ENCODE measurements around the gene DIP2A. TPM values are rescaled to one million over a fixed set of nuclear protein-coding genes. Genes with fewer than 3 reads are reported as not detected.

The DIP2A gene
- total and polyA plus RNA-seq, 2 experiments from 2014 or later: 18.5 to 36.3 TPM

DNA sequence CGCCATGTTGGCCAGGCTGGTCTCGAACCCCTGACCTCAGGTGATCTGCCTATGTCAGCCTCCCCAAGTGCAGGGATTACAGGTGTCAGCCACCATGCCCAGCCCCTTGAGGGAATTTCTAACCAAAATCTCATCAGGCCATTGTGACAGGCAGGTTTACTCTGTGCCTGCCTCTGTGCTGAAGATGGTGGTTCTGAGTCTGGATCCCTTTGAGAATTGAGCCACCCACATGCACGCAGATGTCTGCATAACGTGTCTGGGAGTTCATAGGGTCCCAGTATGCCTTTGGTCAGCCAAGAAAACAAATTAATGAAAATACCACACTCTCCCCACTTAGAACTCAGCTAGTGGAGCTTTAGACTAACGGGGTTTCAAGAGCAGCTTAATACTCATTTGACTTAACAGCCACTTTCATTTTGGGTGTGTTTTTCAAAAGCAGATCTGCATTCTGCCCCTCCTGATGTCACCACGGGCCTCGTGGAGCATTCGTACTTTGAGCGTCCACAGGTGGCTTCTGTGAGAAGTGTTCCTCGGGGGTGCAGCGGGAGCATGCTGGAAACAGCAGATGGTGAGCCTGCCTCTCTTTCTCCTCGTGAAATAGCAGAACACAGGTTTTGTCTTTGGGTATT is 45.3 kb downstream of the DIP2A start:
- H3K27me3 Mint-ChIP-seq (ENCODE audit: insufficient read depth, low read depth, poor library complexity): peaks cover 2% of the 10 kb centered on the region
- peaks cover under 1% of the 10 kb centered on the region for H3K36me3 ChIP-seq (ENCODE audit: insufficient read depth)

More for the DNA sequence above, 45.3 kb downstream of the DIP2A start:
- H3K36me3 Mint-ChIP-seq (ENCODE audit: low read depth): peaks cover 23% of the 10 kb centered on the region
- no peaks in the 10 kb centered on the region for H3F3A ChIP-seq (replicated peaks; ENCODE audit: low read depth)
- TF ChIP-seq, protein P1, sequence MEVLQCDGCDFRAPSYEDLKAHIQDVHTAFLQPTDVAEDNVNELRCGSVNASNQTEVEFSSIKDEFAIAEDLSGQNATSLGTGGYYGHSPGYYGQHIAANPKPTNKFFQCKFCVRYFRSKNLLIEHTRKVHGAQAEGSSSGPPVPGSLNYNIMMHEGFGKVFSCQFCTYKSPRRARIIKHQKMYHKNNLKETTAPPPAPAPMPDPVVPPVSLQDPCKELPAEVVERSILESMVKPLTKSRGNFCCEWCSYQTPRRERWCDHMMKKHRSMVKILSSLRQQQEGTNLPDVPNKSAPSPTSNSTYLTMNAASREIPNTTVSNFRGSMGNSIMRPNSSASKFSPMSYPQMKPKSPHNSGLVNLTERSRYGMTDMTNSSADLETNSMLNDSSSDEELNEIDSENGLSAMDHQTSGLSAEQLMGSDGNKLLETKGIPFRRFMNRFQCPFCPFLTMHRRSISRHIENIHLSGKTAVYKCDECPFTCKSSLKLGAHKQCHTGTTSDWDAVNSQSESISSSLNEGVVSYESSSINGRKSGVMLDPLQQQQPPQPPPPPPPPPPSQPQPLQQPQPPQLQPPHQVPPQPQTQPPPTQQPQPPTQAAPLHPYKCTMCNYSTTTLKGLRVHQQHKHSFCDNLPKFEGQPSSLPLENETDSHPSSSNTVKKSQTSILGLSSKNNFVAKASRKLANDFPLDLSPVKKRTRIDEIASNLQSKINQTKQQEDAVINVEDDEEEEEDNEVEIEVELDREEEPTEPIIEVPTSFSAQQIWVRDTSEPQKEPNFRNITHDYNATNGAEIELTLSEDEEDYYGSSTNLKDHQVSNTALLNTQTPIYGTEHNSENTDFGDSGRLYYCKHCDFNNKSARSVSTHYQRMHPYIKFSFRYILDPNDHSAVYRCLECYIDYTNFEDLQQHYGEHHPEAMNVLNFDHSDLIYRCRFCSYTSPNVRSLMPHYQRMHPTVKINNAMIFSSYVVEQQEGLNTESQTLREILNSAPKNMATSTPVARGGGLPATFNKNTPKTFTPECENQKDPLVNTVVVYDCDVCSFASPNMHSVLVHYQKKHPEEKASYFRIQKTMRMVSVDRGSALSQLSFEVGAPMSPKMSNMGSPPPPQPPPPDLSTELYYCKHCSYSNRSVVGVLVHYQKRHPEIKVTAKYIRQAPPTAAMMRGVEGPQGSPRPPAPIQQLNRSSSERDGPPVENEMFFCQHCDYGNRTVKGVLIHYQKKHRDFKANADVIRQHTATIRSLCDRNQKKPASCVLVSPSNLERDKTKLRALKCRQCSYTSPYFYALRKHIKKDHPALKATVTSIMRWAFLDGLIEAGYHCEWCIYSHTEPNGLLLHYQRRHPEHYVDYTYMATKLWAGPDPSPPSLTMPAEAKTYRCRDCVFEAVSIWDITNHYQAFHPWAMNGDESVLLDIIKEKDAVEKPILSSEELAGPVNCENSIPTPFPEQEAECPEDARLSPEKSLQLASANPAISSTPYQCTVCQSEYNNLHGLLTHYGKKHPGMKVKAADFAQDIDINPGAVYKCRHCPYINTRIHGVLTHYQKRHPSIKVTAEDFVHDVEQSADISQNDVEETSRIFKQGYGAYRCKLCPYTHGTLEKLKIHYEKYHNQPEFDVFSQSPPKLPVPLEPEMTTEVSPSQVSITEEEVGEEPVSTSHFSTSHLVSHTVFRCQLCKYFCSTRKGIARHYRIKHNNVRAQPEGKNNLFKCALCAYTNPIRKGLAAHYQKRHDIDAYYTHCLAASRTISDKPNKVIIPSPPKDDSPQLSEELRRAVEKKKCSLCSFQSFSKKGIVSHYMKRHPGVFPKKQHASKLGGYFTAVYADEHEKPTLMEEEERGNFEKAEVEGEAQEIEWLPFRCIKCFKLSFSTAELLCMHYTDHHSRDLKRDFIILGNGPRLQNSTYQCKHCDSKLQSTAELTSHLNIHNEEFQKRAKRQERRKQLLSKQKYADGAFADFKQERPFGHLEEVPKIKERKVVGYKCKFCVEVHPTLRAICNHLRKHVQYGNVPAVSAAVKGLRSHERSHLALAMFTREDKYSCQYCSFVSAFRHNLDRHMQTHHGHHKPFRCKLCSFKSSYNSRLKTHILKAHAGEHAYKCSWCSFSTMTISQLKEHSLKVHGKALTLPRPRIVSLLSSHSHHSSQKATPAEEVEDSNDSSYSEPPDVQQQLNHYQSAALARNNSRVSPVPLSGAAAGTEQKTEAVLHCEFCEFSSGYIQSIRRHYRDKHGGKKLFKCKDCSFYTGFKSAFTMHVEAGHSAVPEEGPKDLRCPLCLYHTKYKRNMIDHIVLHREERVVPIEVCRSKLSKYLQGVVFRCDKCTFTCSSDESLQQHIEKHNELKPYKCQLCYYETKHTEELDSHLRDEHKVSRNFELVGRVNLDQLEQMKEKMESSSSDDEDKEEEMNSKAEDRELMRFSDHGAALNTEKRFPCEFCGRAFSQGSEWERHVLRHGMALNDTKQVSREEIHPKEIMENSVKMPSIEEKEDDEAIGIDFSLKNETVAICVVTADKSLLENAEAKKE (CRISPR knock-in tag; IDR thresholded peaks at IDR 0.05): no peak
- TF ChIP-seq, protein P2, sequence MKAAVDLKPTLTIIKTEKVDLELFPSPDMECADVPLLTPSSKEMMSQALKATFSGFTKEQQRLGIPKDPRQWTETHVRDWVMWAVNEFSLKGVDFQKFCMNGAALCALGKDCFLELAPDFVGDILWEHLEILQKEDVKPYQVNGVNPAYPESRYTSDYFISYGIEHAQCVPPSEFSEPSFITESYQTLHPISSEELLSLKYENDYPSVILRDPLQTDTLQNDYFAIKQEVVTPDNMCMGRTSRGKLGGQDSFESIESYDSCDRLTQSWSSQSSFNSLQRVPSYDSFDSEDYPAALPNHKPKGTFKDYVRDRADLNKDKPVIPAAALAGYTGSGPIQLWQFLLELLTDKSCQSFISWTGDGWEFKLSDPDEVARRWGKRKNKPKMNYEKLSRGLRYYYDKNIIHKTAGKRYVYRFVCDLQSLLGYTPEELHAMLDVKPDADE (IDR thresholded peaks at IDR 0.05): no peak
- no peak for TF ChIP-seq ZNF114 (CRISPR knock-in tag; IDR thresholded peaks at IDR 0.05)
- TF ChIP-seq, protein P3, sequence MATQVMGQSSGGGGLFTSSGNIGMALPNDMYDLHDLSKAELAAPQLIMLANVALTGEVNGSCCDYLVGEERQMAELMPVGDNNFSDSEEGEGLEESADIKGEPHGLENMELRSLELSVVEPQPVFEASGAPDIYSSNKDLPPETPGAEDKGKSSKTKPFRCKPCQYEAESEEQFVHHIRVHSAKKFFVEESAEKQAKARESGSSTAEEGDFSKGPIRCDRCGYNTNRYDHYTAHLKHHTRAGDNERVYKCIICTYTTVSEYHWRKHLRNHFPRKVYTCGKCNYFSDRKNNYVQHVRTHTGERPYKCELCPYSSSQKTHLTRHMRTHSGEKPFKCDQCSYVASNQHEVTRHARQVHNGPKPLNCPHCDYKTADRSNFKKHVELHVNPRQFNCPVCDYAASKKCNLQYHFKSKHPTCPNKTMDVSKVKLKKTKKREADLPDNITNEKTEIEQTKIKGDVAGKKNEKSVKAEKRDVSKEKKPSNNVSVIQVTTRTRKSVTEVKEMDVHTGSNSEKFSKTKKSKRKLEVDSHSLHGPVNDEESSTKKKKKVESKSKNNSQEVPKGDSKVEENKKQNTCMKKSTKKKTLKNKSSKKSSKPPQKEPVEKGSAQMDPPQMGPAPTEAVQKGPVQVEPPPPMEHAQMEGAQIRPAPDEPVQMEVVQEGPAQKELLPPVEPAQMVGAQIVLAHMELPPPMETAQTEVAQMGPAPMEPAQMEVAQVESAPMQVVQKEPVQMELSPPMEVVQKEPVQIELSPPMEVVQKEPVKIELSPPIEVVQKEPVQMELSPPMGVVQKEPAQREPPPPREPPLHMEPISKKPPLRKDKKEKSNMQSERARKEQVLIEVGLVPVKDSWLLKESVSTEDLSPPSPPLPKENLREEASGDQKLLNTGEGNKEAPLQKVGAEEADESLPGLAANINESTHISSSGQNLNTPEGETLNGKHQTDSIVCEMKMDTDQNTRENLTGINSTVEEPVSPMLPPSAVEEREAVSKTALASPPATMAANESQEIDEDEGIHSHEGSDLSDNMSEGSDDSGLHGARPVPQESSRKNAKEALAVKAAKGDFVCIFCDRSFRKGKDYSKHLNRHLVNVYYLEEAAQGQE (IDR thresholded peaks at IDR 0.05; ENCODE audit: unreplicated experiment): no peak
- TF ChIP-seq, protein P4, sequence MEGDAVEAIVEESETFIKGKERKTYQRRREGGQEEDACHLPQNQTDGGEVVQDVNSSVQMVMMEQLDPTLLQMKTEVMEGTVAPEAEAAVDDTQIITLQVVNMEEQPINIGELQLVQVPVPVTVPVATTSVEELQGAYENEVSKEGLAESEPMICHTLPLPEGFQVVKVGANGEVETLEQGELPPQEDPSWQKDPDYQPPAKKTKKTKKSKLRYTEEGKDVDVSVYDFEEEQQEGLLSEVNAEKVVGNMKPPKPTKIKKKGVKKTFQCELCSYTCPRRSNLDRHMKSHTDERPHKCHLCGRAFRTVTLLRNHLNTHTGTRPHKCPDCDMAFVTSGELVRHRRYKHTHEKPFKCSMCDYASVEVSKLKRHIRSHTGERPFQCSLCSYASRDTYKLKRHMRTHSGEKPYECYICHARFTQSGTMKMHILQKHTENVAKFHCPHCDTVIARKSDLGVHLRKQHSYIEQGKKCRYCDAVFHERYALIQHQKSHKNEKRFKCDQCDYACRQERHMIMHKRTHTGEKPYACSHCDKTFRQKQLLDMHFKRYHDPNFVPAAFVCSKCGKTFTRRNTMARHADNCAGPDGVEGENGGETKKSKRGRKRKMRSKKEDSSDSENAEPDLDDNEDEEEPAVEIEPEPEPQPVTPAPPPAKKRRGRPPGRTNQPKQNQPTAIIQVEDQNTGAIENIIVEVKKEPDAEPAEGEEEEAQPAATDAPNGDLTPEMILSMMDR (conservative IDR thresholded peaks at IDR 0.05; ENCODE audit: low read depth in 2 of 2): no peak
- TF ChIP-seq ZNF331 (CRISPR knock-in tag; IDR thresholded peaks at IDR 0.05; ENCODE audit: low read depth): no peak
- no peak for TF ChIP-seq STAT1 (IDR thresholded peaks at IDR 0.05; ENCODE audit: unreplicated experiment)
- no peak for TF ChIP-seq CREB1 (CRISPR knock-in tag; IDR thresholded peaks at IDR 0.05; ENCODE audit: low read depth)
- no peak for TF ChIP-seq NANOG (IDR thresholded peaks at IDR 0.05; ENCODE audit: borderline replicate concordance)
- no peak for TF ChIP-seq JUNB (IDR thresholded peaks at IDR 0.05; ENCODE audit: unreplicated experiment)
- TF ChIP-seq POLR2AphosphoS5 (IDR thresholded peaks at IDR 0.05; ENCODE audit: low read depth): no peak
- no peak for TF ChIP-seq EZH2phosphoT487 (IDR thresholded peaks at IDR 0.05; ENCODE audit: unreplicated experiment)
- TF ChIP-seq EZH2 (IDR thresholded peaks at IDR 0.05; ENCODE audit: low read depth, unreplicated experiment): no peak
- H3K4me3 Mint-ChIP-seq: no peak overlapping the region
- no peaks in the 10 kb centered on the region for H3K4me1 Mint-ChIP-seq
- DNase-seq (ENCODE audit: low spot score) (no peak), ATAC-seq (no peak)
- no peak overlapping the region for H2AFZ ChIP-seq
- no peak overlapping the region for H3K4me3 ChIP-seq
- H3K79me2 ChIP-seq (replicated peaks; ENCODE audit: insufficient read depth): no peaks in the 10 kb centered on the region
- no peak overlapping the region; the same call in 1 of the 2 replicates for H3K27ac Mint-ChIP-seq
- no peak overlapping the region for H3K4me2 ChIP-seq
- no peaks in the 10 kb centered on the region for H3K9me3 Mint-ChIP-seq
- H3K9me2 ChIP-seq (ENCODE audit: insufficient read depth): no peaks in the 10 kb centered on the region
- H3K27me3 ChIP-seq (ENCODE audit: insufficient read depth): no peaks in the 10 kb centered on the region
- no peaks in the 10 kb centered on the region for H3K4me1 ChIP-seq (ENCODE audit: insufficient read depth)
- no peak overlapping the region for H3K27ac ChIP-seq (ENCODE audit: low read depth)
- no peaks in the 10 kb centered on the region for H4K20me1 ChIP-seq (replicated peaks; ENCODE audit: insufficient read depth)

Data from GM23338 (cell line).